CD4-positive, alpha-beta T cell (primary cell): ENCODE measurements around the gene ACTRT3. TPM values are rescaled to one million over a fixed set of nuclear protein-coding genes. Genes with fewer than 3 reads are reported as not detected.

ENCODE experiments used
- ATAC-seq: fragments of 200-7000 bp; cut with Tn5 transposase; one replicate; pipeline ENCODE4 v1.10.0; 2022; ENCODE audit warnings: mild to moderate bottlenecking; ENCODE audit not compliant: poor library complexity
- CTCF ChIA-PET: fragments of 350-600 bp; sonication (Branson Sonifier 250); formaldehyde crosslinking; loops from one replicate; lab custom pipeline; 2021; ENCODE audit warnings: antibody characterized with exemption, inconsistent platforms; lab: Charles Lee
- POLR2A ChIA-PET: fragments of 350-600 bp; sonication (Branson Sonifier 250); formaldehyde crosslinking; loops from one replicate; lab custom pipeline; 2021; ENCODE audit warnings: antibody characterized with exemption, inconsistent platforms; lab: Charles Lee
- DNase-seq, 14 experiments: peaks; one replicate each; pipeline ENCODE4 v3.0.0-alpha.2; 2013 to 2020; ENCODE audit warnings: mixed read lengths in 2 of 14
- H3K27ac ChIP-seq, 2 donors: one replicate each; pipeline versions ENCODE4 v1.5.1 to v1.7.0; 2013; ENCODE audit warnings: low read length in 2 of 2, low read depth in 1 of 2, mild to moderate bottlenecking in 1 of 2
- H3K27me3 ChIP-seq, 2 experiments: 1 replicate in 1 of 2; 2 replicates in 1 of 2; pipeline versions ENCODE4 v1.6.1 to v1.7.0; 2013; ENCODE audit warnings: low read length in 2 of 2, control low read depth in 1 of 2, mild to moderate bottlenecking in 1 of 2, moderate library complexity in 1 of 2; ENCODE audit not compliant: insufficient read depth in 2 of 2, control insufficient read depth in 1 of 2
- H3K36me3 ChIP-seq: one replicate; pipeline ENCODE4 v1.6.1; 2013; ENCODE audit warnings: low read length, control low read depth; ENCODE audit not compliant: insufficient read depth
- H3K4me1 ChIP-seq: one replicate; pipeline ENCODE4 v1.6.1; 2013; ENCODE audit warnings: low read length, control low read depth; ENCODE audit not compliant: insufficient read depth
- H3K4me3 ChIP-seq: one replicate; pipeline ENCODE4 v1.5.1; 2013; ENCODE audit warnings: mild to moderate bottlenecking, low read length, moderate library complexity
- H3K9me3 ChIP-seq, 2 experiments: 1 replicate in 1 of 2; 2 replicates in 1 of 2; pipeline versions ENCODE4 v1.6.1 to v1.7.0; 2013; ENCODE audit warnings: low read length in 2 of 2, mild to moderate bottlenecking in 2 of 2, control low read depth in 1 of 2, moderate library complexity in 1 of 2; ENCODE audit not compliant: control insufficient read depth in 1 of 2, insufficient read depth in 1 of 2
- H3K27ac Mint-ChIP-seq: one replicate; pipeline ENCODE4 v1.8.0; 2020; ENCODE audit warnings: mixed read lengths
- H3K27me3 Mint-ChIP-seq: one replicate; pipeline ENCODE4 v1.8.0; 2021; ENCODE audit warnings: mixed read lengths
- H3K36me3 Mint-ChIP-seq: one replicate; pipeline ENCODE4 v1.8.0; 2021; ENCODE audit warnings: low read depth, mixed read lengths
- H3K4me1 Mint-ChIP-seq: one replicate; pipeline ENCODE4 v1.8.0; 2021; ENCODE audit warnings: low read depth, mixed read lengths
- H3K4me3 Mint-ChIP-seq: one replicate; pipeline ENCODE4 v1.8.0; 2020; ENCODE audit warnings: mild to moderate bottlenecking, mixed read lengths
- H3K9me3 Mint-ChIP-seq: one replicate; pipeline ENCODE4 v1.8.0; 2020; ENCODE audit warnings: mixed read lengths
- intact Hi-C, 2 experiments: fragments of 100-400 bp; cut with DNase I in 1 of 2; cut with micrococcal nuclease in 1 of 2; formaldehyde crosslinking; loops; one replicate each; pipeline versions ENCODE4 v1.15.1 to v1.9.0; 2023 to 2025; cut with DNase I, micrococcal nuclease
- total RNA-seq, 174 experiments: library from RNA in 2 of 174; stranded (reverse) in 2 of 174; gene quantifications; one replicate each; pipeline ENCODE4 v1.2.3 and lab custom pipeline; 2021 to 2026
- TF ChIP-seq, protein P1 (sequence below): fragments of 200-600 bp; IDR thresholded peaks from one replicate; pipeline ENCODE4 v1.8.0; 2022; ENCODE audit warnings: antibody characterized with exemption, mild to moderate bottlenecking

Gene ACTRT3
- total RNA-seq, 2 experiments from 2014 or later, result not detected

DNA sequence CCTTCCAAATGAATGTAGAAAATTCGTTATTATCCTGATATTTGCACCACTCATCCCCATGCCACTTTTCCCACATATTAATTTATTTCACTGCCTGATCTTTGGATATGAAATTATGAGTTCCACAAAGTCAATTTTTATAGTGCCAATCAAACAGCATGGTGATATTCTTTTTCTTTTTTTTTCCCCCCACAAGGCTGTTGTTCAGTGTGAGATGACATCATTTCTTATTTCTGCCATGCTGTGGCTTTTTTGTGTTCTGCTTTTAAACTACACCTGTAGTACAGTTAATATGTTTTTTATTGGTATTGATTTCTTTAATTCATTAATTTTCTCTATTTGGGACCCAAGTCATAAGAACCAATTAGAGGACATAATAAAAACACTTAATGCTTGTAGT is 18.4 kb upstream of the ACTRT3 start:
- Mint-ChIP-seq H3K27ac (no peak overlapping the region), H3K9me3 (no peaks in the 10 kb centered on the region), H3K4me3 (no peak overlapping the region), H3K36me3 (peaks cover 77% of the 10 kb centered on the region), H3K4me1 (no peaks in the 10 kb centered on the region), H3K27me3 (no peaks in the 10 kb centered on the region)
- H3K27me3 ChIP-seq, result no peaks in the 10 kb centered on the region
- no peaks in the 10 kb centered on the region for H3K9me3 ChIP-seq
- TF ChIP-seq, protein P1, sequence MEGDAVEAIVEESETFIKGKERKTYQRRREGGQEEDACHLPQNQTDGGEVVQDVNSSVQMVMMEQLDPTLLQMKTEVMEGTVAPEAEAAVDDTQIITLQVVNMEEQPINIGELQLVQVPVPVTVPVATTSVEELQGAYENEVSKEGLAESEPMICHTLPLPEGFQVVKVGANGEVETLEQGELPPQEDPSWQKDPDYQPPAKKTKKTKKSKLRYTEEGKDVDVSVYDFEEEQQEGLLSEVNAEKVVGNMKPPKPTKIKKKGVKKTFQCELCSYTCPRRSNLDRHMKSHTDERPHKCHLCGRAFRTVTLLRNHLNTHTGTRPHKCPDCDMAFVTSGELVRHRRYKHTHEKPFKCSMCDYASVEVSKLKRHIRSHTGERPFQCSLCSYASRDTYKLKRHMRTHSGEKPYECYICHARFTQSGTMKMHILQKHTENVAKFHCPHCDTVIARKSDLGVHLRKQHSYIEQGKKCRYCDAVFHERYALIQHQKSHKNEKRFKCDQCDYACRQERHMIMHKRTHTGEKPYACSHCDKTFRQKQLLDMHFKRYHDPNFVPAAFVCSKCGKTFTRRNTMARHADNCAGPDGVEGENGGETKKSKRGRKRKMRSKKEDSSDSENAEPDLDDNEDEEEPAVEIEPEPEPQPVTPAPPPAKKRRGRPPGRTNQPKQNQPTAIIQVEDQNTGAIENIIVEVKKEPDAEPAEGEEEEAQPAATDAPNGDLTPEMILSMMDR, result no peak
- no peak overlapping the region for H3K4me3 ChIP-seq
- CTCF ChIA-PET, result no interaction called here
- intact Hi-C loops, result no loop called here
- no peak for ATAC-seq
- POLR2A ChIA-PET, result no interaction called here
- no peak overlapping the region for H3K27ac ChIP-seq
- DNase-seq, result no peak
- no peaks in the 10 kb centered on the region for H3K4me1 ChIP-seq
- H3K36me3 ChIP-seq, result peaks cover 59% of the 10 kb centered on the region

DNA sequence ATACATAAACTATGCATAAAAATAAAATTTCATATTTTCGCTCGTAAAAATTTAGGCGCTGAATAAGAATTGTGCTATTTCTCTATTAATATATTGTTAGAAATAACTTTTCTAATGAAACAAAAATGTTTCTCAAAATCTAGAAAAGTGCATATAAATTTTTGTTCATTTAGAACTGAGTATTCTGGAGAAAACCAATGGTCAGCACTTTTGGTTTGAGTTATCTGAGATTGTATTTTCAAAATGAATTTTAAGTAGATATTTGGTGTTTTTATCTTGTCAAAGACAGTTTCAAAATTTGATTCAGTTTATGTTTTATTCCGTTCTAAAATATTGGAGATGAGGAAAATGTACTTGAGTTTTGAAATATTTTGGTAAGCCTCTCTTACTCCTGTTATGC is 17.8 kb upstream of the ACTRT3 start:
- Mint-ChIP-seq H3K27ac (no peak overlapping the region), H3K27me3 (no peaks in the 10 kb centered on the region), H3K9me3 (no peaks in the 10 kb centered on the region), H3K36me3 (peaks cover 81% of the 10 kb centered on the region), H3K4me3 (no peak overlapping the region), H3K4me1 (no peaks in the 10 kb centered on the region)
- H3K4me1 ChIP-seq, result no peaks in the 10 kb centered on the region
- TF ChIP-seq, protein P1, result no peak
- POLR2A ChIA-PET, result no interaction called here
- peaks cover 62% of the 10 kb centered on the region for H3K36me3 ChIP-seq
- no peak for DNase-seq
- no peaks in the 10 kb centered on the region for H3K9me3 ChIP-seq
- H3K4me3 ChIP-seq, result no peak overlapping the region
- no peak overlapping the region for H3K27ac ChIP-seq
- no peak for ATAC-seq
- H3K27me3 ChIP-seq, result no peaks in the 10 kb centered on the region
- intact Hi-C loops, result no loop called here
- CTCF ChIA-PET, result no interaction called here

DNA sequence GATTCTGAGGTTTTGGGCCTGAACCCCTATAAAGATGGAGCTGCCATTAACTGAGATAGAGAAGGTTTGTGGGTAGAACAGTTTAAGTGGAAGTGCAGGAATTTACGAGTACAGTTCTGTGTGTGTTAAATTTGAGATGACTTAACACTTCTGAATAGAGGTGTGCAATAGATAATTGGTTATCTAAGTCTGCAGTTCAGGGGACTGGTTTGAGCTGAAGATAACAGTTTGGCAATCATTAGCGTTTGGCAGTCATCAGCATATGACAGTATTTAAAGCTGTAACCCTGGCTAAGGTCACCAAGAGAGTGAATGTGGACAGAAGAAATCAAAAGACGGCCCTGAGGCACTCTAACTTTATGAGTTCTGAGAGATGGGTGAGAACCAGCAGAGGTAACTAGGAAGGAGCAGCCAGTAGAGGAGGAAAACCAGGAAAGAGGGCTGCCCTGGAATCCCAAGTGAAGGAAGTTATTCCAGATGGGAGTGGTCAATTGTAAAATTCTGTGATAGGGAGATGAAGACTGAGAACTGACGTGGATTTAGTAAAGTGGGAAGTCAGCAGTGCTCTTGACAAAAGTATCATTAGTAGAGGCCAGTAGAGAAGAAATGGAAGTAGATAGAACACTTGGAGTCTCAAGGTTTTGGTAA is 12.0 kb upstream of the ACTRT3 start:
- Mint-ChIP-seq H3K36me3 (peaks cover 93% of the 10 kb centered on the region), H3K27ac (peak overlapping the region; percentile 32), H3K27me3 (no peaks in the 10 kb centered on the region), H3K4me1 (peaks cover 47% of the 10 kb centered on the region), H3K4me3 (no peak overlapping the region), H3K9me3 (no peaks in the 10 kb centered on the region)
- intact Hi-C loops, result no loop called here
- no peak for ATAC-seq
- Histone ChIP-seq H3K36me3 (peaks cover 86% of the 10 kb centered on the region), H3K4me1 (peaks cover 8% of the 10 kb centered on the region), H3K27ac (no peak overlapping the region), H3K27me3 (no peaks in the 10 kb centered on the region), H3K9me3 (no peaks in the 10 kb centered on the region), H3K4me3 (no peak overlapping the region)
- ChIA-PET CTCF (no interaction called here), POLR2A (no interaction called here)
- TF ChIP-seq, protein P1, result no peak
- DNase-seq, result no peak
